B cell (primary cell): ENCODE data around the gene SKOR1. TPM values are rescaled to one million over a fixed set of nuclear protein-coding genes. Genes with fewer than 3 reads are reported as not detected.

Experiments used
- ATAC-seq: fragments of 200-7000 bp; cut with Tn5 transposase; one replicate; pipeline ENCODE4 v1.10.0; 2021; ENCODE audit warnings: low read depth, mild to moderate bottlenecking, moderate number of reproducible peaks, moderate library complexity
- CTCF ChIA-PET: fragments of 350-600 bp; sonication (Branson Sonifier 250); formaldehyde crosslinking; loops from one replicate; lab custom pipeline; 2021; ENCODE audit warnings: antibody characterized with exemption, inconsistent platforms; lab: Charles Lee
- POLR2A ChIA-PET: fragments of 350-600 bp; sonication (Branson Sonifier 250); formaldehyde crosslinking; loops from one replicate; lab custom pipeline; 2021; ENCODE audit warnings: antibody characterized with exemption; lab: Charles Lee
- DNase-seq: peaks from one replicate; pipeline ENCODE4 v3.0.0; 2013
- H2AFZ ChIP-seq: 2 replicates; pipeline ENCODE4 v1.6.1; 2012; ENCODE audit warnings: mild to moderate bottlenecking, low read depth, low read length; ENCODE audit not compliant: insufficient read depth, poor library complexity, severe bottlenecking
- H3K27ac ChIP-seq, 2 donors: 1 replicate in 1 of 2; 2 replicates in 1 of 2; pipeline ENCODE4 v1.5.1; 2012 to 2013; ENCODE audit warnings: low read length in 2 of 2, mild to moderate bottlenecking in 2 of 2, moderate library complexity in 1 of 2
- H3K27me3 ChIP-seq, 4 experiments: fragments of 200-600 bp in 1 of 4; sonication (generic) in 1 of 4; replicated peaks in 1 of 4; 1 replicate in 2 of 4; 2 replicates in 2 of 4; pipeline versions ENCODE4 v1.6.1 to v1.7.0; 2013 to 2016; ENCODE audit warnings: low read length in 3 of 4, mild to moderate bottlenecking in 2 of 4, mixed read lengths in 1 of 4, moderate library complexity in 1 of 4; ENCODE audit not compliant: insufficient read depth in 4 of 4, control insufficient read depth in 3 of 4; ENCODE audit errors: control extremely low read depth in 1 of 4
- H3K36me3 ChIP-seq, 2 experiments: replicated peaks in 1 of 2; 1 replicate in 1 of 2; 2 replicates in 1 of 2; pipeline versions ENCODE4 v1.6.1 to v1.7.1; 2013; ENCODE audit warnings: low read length in 1 of 2; ENCODE audit not compliant: insufficient read depth in 2 of 2, control insufficient read depth in 1 of 2; ENCODE audit errors: control extremely low read depth in 1 of 2, extremely low read depth in 1 of 2
- H3K4me1 ChIP-seq, 2 donors: fragments of 200-600 bp in 1 of 2; sonication (generic) in 1 of 2; 1 replicate in 1 of 2; 2 replicates in 1 of 2; pipeline versions ENCODE4 v1.5.1 to v1.6.1; 2013 to 2017; ENCODE audit warnings: low read length in 2 of 2; ENCODE audit not compliant: control insufficient read depth in 2 of 2, insufficient read depth in 2 of 2
- H3K4me2 ChIP-seq: replicated peaks from 2 replicates; pipeline ENCODE3; 2012; ENCODE audit warnings: mild to moderate bottlenecking, low read depth, low read length; ENCODE audit not compliant: poor library complexity, severe bottlenecking
- H3K4me3 ChIP-seq, 5 experiments: fragments of 200-600 bp in 1 of 5; sonication (generic) in 1 of 5; 1 replicate in 3 of 5; 2 replicates in 2 of 5; pipeline versions ENCODE4 v1.5.1 to v1.7.0; 2011 to 2016; ENCODE audit warnings: low read length in 4 of 5, mild to moderate bottlenecking in 4 of 5, low read depth in 2 of 5, control low read depth in 1 of 5, moderate library complexity in 1 of 5; ENCODE audit not compliant: insufficient read depth in 1 of 5; ENCODE audit errors: control extremely low read depth in 1 of 5, extremely low read depth in 1 of 5
- H3K79me2 ChIP-seq: fragments of 200-600 bp; sonication (generic); one replicate; pipeline ENCODE4 v1.6.0; 2016; ENCODE audit warnings: low read length; ENCODE audit not compliant: control insufficient read depth, insufficient read depth
- H3K9ac ChIP-seq: fragments of 200-600 bp; sonication (generic); 2 replicates; pipeline ENCODE4 v1.6.1; 2017; ENCODE audit warnings: mild to moderate bottlenecking, low read length, moderate library complexity
- H3K9me3 ChIP-seq, 3 donors: one replicate each; pipeline versions ENCODE4 v1.6.1 to v1.7.1; 2013; ENCODE audit warnings: low read length in 2 of 3; ENCODE audit not compliant: control insufficient read depth in 2 of 3, insufficient read depth in 1 of 3; ENCODE audit errors: control extremely low read depth in 1 of 3
- H4K20me1 ChIP-seq: 2 replicates; pipeline ENCODE4 v1.6.0; 2012; ENCODE audit warnings: mild to moderate bottlenecking, low read length; ENCODE audit not compliant: insufficient read depth, control insufficient read depth, poor library complexity, severe bottlenecking
- H3K27ac Mint-ChIP-seq: one replicate; pipeline ENCODE4 v1.8.0; 2021; ENCODE audit warnings: mixed read lengths
- H3K27me3 Mint-ChIP-seq: one replicate; pipeline ENCODE4 v1.8.0; 2021; ENCODE audit warnings: mixed read lengths
- H3K4me1 Mint-ChIP-seq: one replicate; pipeline ENCODE4 v1.8.0; 2021; ENCODE audit warnings: mixed read lengths
- H3K4me3 Mint-ChIP-seq: one replicate; pipeline ENCODE4 v1.8.0; 2021; ENCODE audit warnings: mixed read lengths
- H3K9me3 Mint-ChIP-seq: one replicate; pipeline ENCODE4 v1.8.0; 2022; ENCODE audit warnings: mixed read lengths; ENCODE audit not compliant: insufficient read depth
- CTCF ChIP-seq: fragments of 200-600 bp; IDR thresholded peaks from one replicate; pipeline ENCODE4 v1.8.0; 2022; ENCODE audit warnings: antibody characterized with exemption, mild to moderate bottlenecking
- EZH2 ChIP-seq: IDR thresholded peaks from 2 replicates; pipeline ENCODE4 v1.6.1; 2012; ENCODE audit warnings: borderline replicate concordance, low read depth, mild to moderate bottlenecking, moderate library complexity, low read length; ENCODE audit not compliant: insufficient read depth, poor library complexity, severe bottlenecking
- WGBS: methylation state at CpG from one replicate; pipeline ENCODE4 v1.1.5; 2013; ENCODE audit warnings: missing lambda C conversion rate; ENCODE audit not compliant: insufficient coverage; 5-methylcytosine and 5-hydroxymethylcytosine counted together
- intact Hi-C: fragments of 100-400 bp; cut with micrococcal nuclease; formaldehyde crosslinking; loops from one replicate; pipeline ENCODE4 v1.10.0; 2022
- polyA plus RNA-seq: library from polyadenylated mRNA; depleted of rRNA; stranded (reverse); fragments of >200 nt; gene quantifications from 2 replicates; pipeline ENCODE4 v1.2.3, GENCODE V29; 2012
- total RNA-seq, 2 donors: library from RNA; stranded (reverse); fragments of 120-200 nt in 1 of 2; gene quantifications; 1 replicate in 1 of 2; 2 replicates in 1 of 2; pipeline versions ENCODE4 v1.2.3 to v1.2.4, GENCODE V29; 2013 to 2022

The SKOR1 gene
- total and polyA plus RNA-seq, 2 donors (not counting 1 experiment from before 2014, with no cell fraction given): 0.37 to 0.67 TPM

GRCh38 chr15:67775998-67776397 lies 49.3 kb upstream of the SKOR1 start:
- H3K9me3 Mint-ChIP-seq: no peaks in the 10 kb centered on the region
- no peaks in the 10 kb centered on the region for H3K9me3 ChIP-seq
- H4K20me1 ChIP-seq: no peaks in the 10 kb centered on the region
- H3K79me2 ChIP-seq: no peaks in the 10 kb centered on the region
- H3K27ac Mint-ChIP-seq: no peak overlapping the region
- no peak overlapping the region for H3K4me3 ChIP-seq
- ChIA-PET CTCF (interaction anchor here (1.4 kb wide), 1 partner anchor 62 kb away, joined by 3 read pairs; no protein-coding TSS in a partner anchor), POLR2A (no interaction called here)
- WGBS: 87% methylated on average over 3 of the region's 3 CpGs
- no peaks in the 10 kb centered on the region for H3K27me3 Mint-ChIP-seq
- H3K4me1 ChIP-seq: peaks cover 8 to 10% of the 10 kb centered on the region in 2 donors
- H3K4me2 ChIP-seq: no peak overlapping the region
- no peak for TF ChIP-seq CTCF
- TF ChIP-seq EZH2: no peak
- ATAC-seq (no peak), DNase-seq (no peak)
- H3K36me3 ChIP-seq: no peaks in the 10 kb centered on the region
- H3K4me3 Mint-ChIP-seq: no peak overlapping the region
- H2AFZ ChIP-seq: no peak overlapping the region
- intact Hi-C loops: no loop called here
- H3K4me1 Mint-ChIP-seq: peaks cover 11% of the 10 kb centered on the region
- no peak overlapping the region for H3K9ac ChIP-seq
- H3K27me3 ChIP-seq: no peaks in the 10 kb centered on the region
- no peak overlapping the region for H3K27ac ChIP-seq

GRCh38 chr15:67776600-67776999 lies 48.7 kb upstream of the SKOR1 start:
- Histone ChIP-seq H3K27ac (no peak overlapping the region), H3K4me3 (no peak overlapping the region), H3K9me3 (no peaks in the 10 kb centered on the region), H3K9ac (no peak overlapping the region), H3K27me3 (no peaks in the 10 kb centered on the region), H2AFZ (no peak overlapping the region), H3K36me3 (no peaks in the 10 kb centered on the region), H4K20me1 (no peaks in the 10 kb centered on the region), H3K4me1 (peaks cover 8 to 10% of the 10 kb centered on the region in 2 donors), H3K4me2 (no peak overlapping the region), H3K79me2 (no peaks in the 10 kb centered on the region)
- ATAC-seq (no peak), DNase-seq (no peak)
- 80% methylated on average over 2 of the region's 3 CpGs for WGBS
- Mint-ChIP-seq H3K4me1 (peaks cover 11% of the 10 kb centered on the region), H3K27ac (no peak overlapping the region), H3K4me3 (no peak overlapping the region), H3K9me3 (no peaks in the 10 kb centered on the region), H3K27me3 (no peaks in the 10 kb centered on the region)
- ChIA-PET POLR2A (interaction anchor here (0.5 kb wide), 1 partner anchor 259 kb away, joined by 5 read pairs; no protein-coding TSS in a partner anchor), CTCF (interaction anchor here (0.9 to 1.4 kb wide), 2 partner anchors 59 to 87 kb away, joined by 3 to 5 read pairs; no protein-coding TSS in a partner anchor)
- intact Hi-C loops: no loop called here
- TF ChIP-seq CTCF (no peak), EZH2 (no peak)
